ENCODE data around the gene CFAP99.

GRCh38 chr4:2457481-2458295 is 38.9 kb downstream of the CFAP99 start:
- TF ChIP-seq POLR2A (IDR thresholded peaks at IDR 0.05; ENCODE audit: low read depth, low read length) (no peak), POLR2AphosphoS5 (IDR thresholded peaks at IDR 0.05; ENCODE audit: low read depth, low read length) (no peak)
